HG03378 (cell line): ENCODE data around the gene UGT1A6.

ENCODE experiments used
- ATAC-seq: cut with Tn5 transposase; IDR thresholded peaks from one replicate; pipeline ENCODE4 v1.9.1; 2021; ENCODE audit warnings: mild to moderate bottlenecking, moderate library complexity; ENCODE audit not compliant: unreplicated experiment

UGT1A6 gene

GRCh38 chr2:233817361-233817911, 124.7 kb downstream of the UGT1A6 start:
- no peak for ATAC-seq

GRCh38 chr2:233817995-233818638, 125.4 kb downstream of the UGT1A6 start:
- ATAC-seq = no peak

GRCh38 chr2:233818639-233819621, 126.2 kb downstream of the UGT1A6 start:
- ATAC-seq = no peak

- ATAC-seq = no peak
These were observed 127.4 kb downstream of the UGT1A6 start for GRCh38 chr2:233819884-233820773.

GRCh38 chr2:233820774-233821105, 128.1 kb downstream of the UGT1A6 start:
- ATAC-seq = no peak

- no peak for ATAC-seq
These were observed 128.5 kb downstream of the UGT1A6 start for GRCh38 chr2:233821196-233821595.

- ATAC-seq = no peak
These were observed 129.0 kb downstream of the UGT1A6 start for GRCh38 chr2:233821709-233822100.

GRCh38 chr2:233822101-233822771, 129.5 kb downstream of the UGT1A6 start:
- ATAC-seq = no peak
